HepG2 (cell line): ENCODE data around the gene CLEC14A. TPM values are rescaled to one million over a fixed set of nuclear protein-coding genes. Genes with fewer than 3 reads are reported as not detected.

ENCODE experiments used
- ATAC-seq: fragments of 200-7000 bp; cut with Tn5 transposase; 3 replicates; pipeline ENCODE4 v1.9.1; 2020; ENCODE audit warnings: mild to moderate bottlenecking, moderate library complexity
- BruUV-seq: library from RNA; stranded (reverse); fragments of 400-500 nt; replicated peaks from 2 replicates; lab custom pipeline; 2021; lab: Mats Ljungman, UMichigan
- CTCF ChIA-PET: fragments of 300-600 bp; formaldehyde crosslinking; extraction: SDS; loops from one replicate; lab custom pipeline; 2021; ENCODE audit warnings: low total read pairs, inconsistent platforms, low intra/inter-chr PET ratio; lab: Yijun Ruan, JAX
- POLR2A ChIA-PET: fragments of 350-600 bp; sonication (Branson Sonifier 250); formaldehyde crosslinking; loops from one replicate; lab custom pipeline; 2020; ENCODE audit warnings: antibody characterized with exemption, inconsistent platforms; lab: Yijun Ruan, JAX
- DNase-seq: peaks from one replicate; pipeline ENCODE4 v3.0.0-alpha.2; 2015; ENCODE audit warnings: low spot score
- FAIRE-seq: peaks from 3 replicates; lab custom pipeline; 2011; peaks lifted over from hg19 to GRCh38; lab: Jason Lieb, UNC
- H2AFZ ChIP-seq: one replicate; pipeline ENCODE4 v1.6.1; 2011; ENCODE audit warnings: low read length, inconsistent platforms
- H3K27ac ChIP-seq: fragments of 300-600 bp; 3 replicates; pipeline ENCODE4 v1.8.0; 2011; ENCODE audit warnings: mixed run types, mild to moderate bottlenecking, mixed read lengths, low read length, inconsistent platforms; ENCODE audit not compliant: insufficient read depth; ENCODE audit errors: extremely low read length
- H3K27me3 ChIP-seq, 2 experiments: fragments of 200-600 bp in 1 of 2; 2 replicates in 1 of 2; 3 replicates in 1 of 2; pipeline versions ENCODE4 v1.6.0 to v1.8.0; 2011; ENCODE audit warnings: low read length in 2 of 2, mild to moderate bottlenecking in 2 of 2, moderate library complexity in 2 of 2, inconsistent platforms in 1 of 2; ENCODE audit not compliant: insufficient read depth in 2 of 2, control insufficient read depth in 1 of 2
- H3K36me3 ChIP-seq, 2 experiments: fragments of 200-600 bp in 1 of 2; replicated peaks in 1 of 2; 2 replicates in 1 of 2; 3 replicates in 1 of 2; pipeline versions ENCODE4 v1.5.1 to v1.8.0; 2011; ENCODE audit warnings: low read length in 2 of 2, inconsistent platforms in 1 of 2; ENCODE audit not compliant: insufficient read depth in 2 of 2, control insufficient read depth in 1 of 2
- H3K4me1 ChIP-seq: 2 replicates; pipeline ENCODE4 v1.5.1; 2012; ENCODE audit warnings: low read length, inconsistent platforms; ENCODE audit not compliant: insufficient read depth
- H3K4me2 ChIP-seq: 2 replicates; pipeline ENCODE4 v1.6.0; 2011; ENCODE audit warnings: low read depth, low read length, inconsistent platforms
- H3K4me3 ChIP-seq, 3 experiments: fragments of 200-600 bp in 1 of 3; sonication (generic), shearing (Covaris generic) in 1 of 3; replicated peaks in 1 of 3; 2 replicates each; pipeline ENCODE4 v1.5.1; 2011 to 2016; ENCODE audit warnings: low read length in 3 of 3, inconsistent platforms in 2 of 3, low read depth in 2 of 3, mild to moderate bottlenecking in 2 of 3, control low read depth in 1 of 3, mixed read lengths in 1 of 3; ENCODE audit not compliant: insufficient read depth in 1 of 3
- H3K79me2 ChIP-seq: one replicate; pipeline ENCODE4 v1.6.1; 2011; ENCODE audit warnings: low read length, inconsistent platforms; ENCODE audit not compliant: insufficient read depth
- H3K9ac ChIP-seq: 2 replicates; pipeline ENCODE4 v1.6.0; 2011; ENCODE audit warnings: mild to moderate bottlenecking, low read depth, low read length, inconsistent platforms; ENCODE audit not compliant: insufficient read depth
- H3K9me3 ChIP-seq: 2 replicates; pipeline ENCODE4 v1.5.1; 2012; ENCODE audit warnings: mild to moderate bottlenecking, low read length
- H4K20me1 ChIP-seq: 2 replicates; pipeline ENCODE4 v1.6.0; 2011; ENCODE audit warnings: inconsistent platforms, mild to moderate bottlenecking, low read length, moderate library complexity; ENCODE audit not compliant: insufficient read depth
- EHMT2 ChIP-seq: fragments of 200-600 bp; sonication (generic); IDR thresholded peaks from 2 replicates; pipeline ENCODE4 v1.7.0; 2017; ENCODE audit warnings: antibody characterized with exemption, low read depth, low read length, borderline replicate concordance
- FOXJ3 ChIP-seq: sonication (generic); formaldehyde crosslinking; IDR thresholded peaks from 2 replicates; pipeline ENCODE4 v1.4.0; 2020; ENCODE audit warnings: missing genetic modification reagents, mild to moderate bottlenecking, borderline replicate concordance
- RFXAP ChIP-seq: sonication (generic); formaldehyde crosslinking; IDR thresholded peaks from 2 replicates; pipeline ENCODE4 v1.4.0; 2020; ENCODE audit warnings: missing genetic modification reagents, borderline replicate concordance
- ZNF225 ChIP-seq: sonication (generic); formaldehyde crosslinking; IDR thresholded peaks from 2 replicates; pipeline ENCODE4 v1.4.0; 2020; ENCODE audit warnings: mild to moderate bottlenecking, missing genetic modification reagents
- ZNF235 ChIP-seq: sonication (generic); formaldehyde crosslinking; IDR thresholded peaks from 2 replicates; pipeline ENCODE4 v1.8.1; 2023; ENCODE audit warnings: mild to moderate bottlenecking, missing genetic modification reagents, borderline replicate concordance
- ZNF350 ChIP-seq: sonication (generic); formaldehyde crosslinking; IDR thresholded peaks from 2 replicates; pipeline ENCODE4 v1.4.0; 2020; ENCODE audit warnings: mild to moderate bottlenecking, low read depth, missing genetic modification reagents, borderline replicate concordance
- ZNF713 ChIP-seq: sonication (generic); formaldehyde crosslinking; IDR thresholded peaks from 2 replicates; pipeline ENCODE4 v1.4.0; 2020; ENCODE audit warnings: mild to moderate bottlenecking, missing genetic modification reagents
- WGBS: methylation state at CpG from one replicate; pipeline ENCODE4 v1.1.6; 2017; ENCODE audit warnings: low lambda C conversion rate; 5-methylcytosine and 5-hydroxymethylcytosine counted together
- in situ Hi-C: cut with HindIII; loops from 2 replicates; pipeline ENCODE4 v1.10.0; 2017; ENCODE audit warnings: low pct_unique_long_range_greater_than_20kb; ENCODE audit not compliant: extremely low pct_ligation_motif_present
- intact Hi-C: fragments of 100-400 bp; cut with micrococcal nuclease; formaldehyde crosslinking; loops from one replicate; pipeline ENCODE4 v1.10.0; 2022; ENCODE audit not compliant: unreplicated experiment
- polyA plus RNA-seq, 8 experiments: library from polyadenylated mRNA; depleted of rRNA in 3 of 8; stranded (reverse) in 7 of 8; unstranded in 1 of 8; fragments of >200 nt; fragmentation: Illumina TruSeq in 4 of 8; extraction: Trizol in 4 of 8; gene quantifications; 2 replicates each; pipeline versions ENCODE4 v1.2.1 to v1.2.3, GENCODE V29; 2011 to 2016; ENCODE audit warnings: low read depth in 4 of 8, missing spikeins in 1 of 8, mixed read lengths in 1 of 8; ENCODE audit not compliant: insufficient read depth in 1 of 8
- total RNA-seq, 5 experiments: library from RNA; depleted of rRNA; stranded (reverse); fragments of >200 nt; fragmentation: Illumina TruSeq; extraction: Trizol; gene quantifications; 2 replicates each; pipeline ENCODE4 v1.2.3, GENCODE V29; 2016; ENCODE audit warnings: low read depth in 1 of 5
- TF ChIP-seq, protein P1 (sequence below): sonication (generic); formaldehyde crosslinking; conservative IDR thresholded peaks from 2 replicates; pipeline ENCODE4 v1.5.0; 2020; ENCODE audit warnings: missing genetic modification reagents
- TF ChIP-seq, protein P2 (sequence below): sonication (generic); formaldehyde crosslinking; conservative IDR thresholded peaks from 2 replicates; pipeline ENCODE4 v1.4.0; 2020; ENCODE audit warnings: mild to moderate bottlenecking, missing genetic modification reagents, moderate library complexity
- TF ChIP-seq, protein P3 (sequence below), 2 experiments: fragments of 450-650 bp in 1 of 2; sonication (generic) in 1 of 2; formaldehyde crosslinking in 1 of 2; IDR thresholded peaks; 2 replicates each; pipeline versions ENCODE4 v1.6.1 to v1.8.0; 2016 to 2022; ENCODE audit warnings: antibody characterized with exemption in 1 of 2, mild to moderate bottlenecking in 1 of 2, missing genetic modification reagents in 1 of 2

Gene CLEC14A
- total and polyA plus RNA-seq, 2 of the 13 experiments (the other 11 are each of a cell fraction or from before 2014, with no cell fraction given), result not detected

DNA sequence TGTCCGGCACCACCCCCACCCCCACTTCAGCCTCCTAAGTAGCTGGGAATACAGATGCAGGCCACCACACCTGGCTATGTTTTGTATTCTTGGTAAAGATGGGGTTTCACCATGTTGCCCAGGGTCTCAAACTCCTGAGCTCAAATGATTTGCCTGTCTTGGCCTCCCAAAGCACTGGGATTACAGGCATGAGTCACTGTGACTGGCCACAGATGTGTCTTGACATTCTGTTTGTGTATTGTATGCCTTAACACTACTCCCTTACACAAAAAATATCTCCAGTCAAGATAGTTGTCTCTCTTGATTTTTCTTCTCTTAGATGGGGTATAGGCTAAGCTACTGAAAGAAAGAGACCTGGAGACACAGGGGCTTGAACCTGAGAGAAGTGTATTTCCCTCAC is 17.6 kb downstream of the CLEC14A start:
- ChIA-PET POLR2A (interaction anchor here (0.6 kb wide), 1 partner anchor 74 kb away, joined by 4 read pairs; no protein-coding TSS in a partner anchor), CTCF (no interaction called here)
- WGBS, result 35% methylated on average over 1 of the region's 1 CpG
- H3K4me2 ChIP-seq, result no peak overlapping the region
- BruUV-seq, result no TSS peak
- intact Hi-C loops (no loop called here), in situ Hi-C loops (no loop called here)
- H3K9me3 ChIP-seq, result no peaks in the 10 kb centered on the region
- no peaks in the 10 kb centered on the region for H3K36me3 ChIP-seq
- DNase-seq (no peak), FAIRE-seq (no peak), ATAC-seq (no peak)
- H2AFZ ChIP-seq, result no peak overlapping the region
- no peaks in the 10 kb centered on the region for H4K20me1 ChIP-seq
- H3K27ac ChIP-seq, result no peak overlapping the region
- H3K4me3 ChIP-seq, result no peak overlapping the region
- no peaks in the 10 kb centered on the region for H3K27me3 ChIP-seq
- no peaks in the 10 kb centered on the region for H3K79me2 ChIP-seq
- no peak overlapping the region for H3K9ac ChIP-seq
- H3K4me1 ChIP-seq, result no peaks in the 10 kb centered on the region
- TF ChIP-seq ZNF350 (CRISPR knock-in tag) (no peak), RFXAP (CRISPR knock-in tag) (no peak), ZNF713 (no peak), EHMT2 (no peak), FOXJ3 (no peak), ZNF235 (CRISPR knock-in tag) (no peak), ZNF225 (CRISPR knock-in tag) (no peak)
- TF ChIP-seq, protein P1, sequence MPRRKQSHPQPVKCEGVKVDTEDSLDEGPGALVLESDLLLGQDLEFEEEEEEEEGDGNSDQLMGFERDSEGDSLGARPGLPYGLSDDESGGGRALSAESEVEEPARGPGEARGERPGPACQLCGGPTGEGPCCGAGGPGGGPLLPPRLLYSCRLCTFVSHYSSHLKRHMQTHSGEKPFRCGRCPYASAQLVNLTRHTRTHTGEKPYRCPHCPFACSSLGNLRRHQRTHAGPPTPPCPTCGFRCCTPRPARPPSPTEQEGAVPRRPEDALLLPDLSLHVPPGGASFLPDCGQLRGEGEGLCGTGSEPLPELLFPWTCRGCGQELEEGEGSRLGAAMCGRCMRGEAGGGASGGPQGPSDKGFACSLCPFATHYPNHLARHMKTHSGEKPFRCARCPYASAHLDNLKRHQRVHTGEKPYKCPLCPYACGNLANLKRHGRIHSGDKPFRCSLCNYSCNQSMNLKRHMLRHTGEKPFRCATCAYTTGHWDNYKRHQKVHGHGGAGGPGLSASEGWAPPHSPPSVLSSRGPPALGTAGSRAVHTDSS (CRISPR knock-in tag), result no peak
- TF ChIP-seq, protein P2, sequence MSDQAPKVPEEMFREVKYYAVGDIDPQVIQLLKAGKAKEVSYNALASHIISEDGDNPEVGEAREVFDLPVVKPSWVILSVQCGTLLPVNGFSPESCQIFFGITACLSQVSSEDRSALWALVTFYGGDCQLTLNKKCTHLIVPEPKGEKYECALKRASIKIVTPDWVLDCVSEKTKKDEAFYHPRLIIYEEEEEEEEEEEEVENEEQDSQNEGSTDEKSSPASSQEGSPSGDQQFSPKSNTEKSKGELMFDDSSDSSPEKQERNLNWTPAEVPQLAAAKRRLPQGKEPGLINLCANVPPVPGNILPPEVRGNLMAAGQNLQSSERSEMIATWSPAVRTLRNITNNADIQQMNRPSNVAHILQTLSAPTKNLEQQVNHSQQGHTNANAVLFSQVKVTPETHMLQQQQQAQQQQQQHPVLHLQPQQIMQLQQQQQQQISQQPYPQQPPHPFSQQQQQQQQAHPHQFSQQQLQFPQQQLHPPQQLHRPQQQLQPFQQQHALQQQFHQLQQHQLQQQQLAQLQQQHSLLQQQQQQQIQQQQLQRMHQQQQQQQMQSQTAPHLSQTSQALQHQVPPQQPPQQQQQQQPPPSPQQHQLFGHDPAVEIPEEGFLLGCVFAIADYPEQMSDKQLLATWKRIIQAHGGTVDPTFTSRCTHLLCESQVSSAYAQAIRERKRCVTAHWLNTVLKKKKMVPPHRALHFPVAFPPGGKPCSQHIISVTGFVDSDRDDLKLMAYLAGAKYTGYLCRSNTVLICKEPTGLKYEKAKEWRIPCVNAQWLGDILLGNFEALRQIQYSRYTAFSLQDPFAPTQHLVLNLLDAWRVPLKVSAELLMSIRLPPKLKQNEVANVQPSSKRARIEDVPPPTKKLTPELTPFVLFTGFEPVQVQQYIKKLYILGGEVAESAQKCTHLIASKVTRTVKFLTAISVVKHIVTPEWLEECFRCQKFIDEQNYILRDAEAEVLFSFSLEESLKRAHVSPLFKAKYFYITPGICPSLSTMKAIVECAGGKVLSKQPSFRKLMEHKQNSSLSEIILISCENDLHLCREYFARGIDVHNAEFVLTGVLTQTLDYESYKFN (CRISPR knock-in tag), result no peak
- TF ChIP-seq, protein P3, sequence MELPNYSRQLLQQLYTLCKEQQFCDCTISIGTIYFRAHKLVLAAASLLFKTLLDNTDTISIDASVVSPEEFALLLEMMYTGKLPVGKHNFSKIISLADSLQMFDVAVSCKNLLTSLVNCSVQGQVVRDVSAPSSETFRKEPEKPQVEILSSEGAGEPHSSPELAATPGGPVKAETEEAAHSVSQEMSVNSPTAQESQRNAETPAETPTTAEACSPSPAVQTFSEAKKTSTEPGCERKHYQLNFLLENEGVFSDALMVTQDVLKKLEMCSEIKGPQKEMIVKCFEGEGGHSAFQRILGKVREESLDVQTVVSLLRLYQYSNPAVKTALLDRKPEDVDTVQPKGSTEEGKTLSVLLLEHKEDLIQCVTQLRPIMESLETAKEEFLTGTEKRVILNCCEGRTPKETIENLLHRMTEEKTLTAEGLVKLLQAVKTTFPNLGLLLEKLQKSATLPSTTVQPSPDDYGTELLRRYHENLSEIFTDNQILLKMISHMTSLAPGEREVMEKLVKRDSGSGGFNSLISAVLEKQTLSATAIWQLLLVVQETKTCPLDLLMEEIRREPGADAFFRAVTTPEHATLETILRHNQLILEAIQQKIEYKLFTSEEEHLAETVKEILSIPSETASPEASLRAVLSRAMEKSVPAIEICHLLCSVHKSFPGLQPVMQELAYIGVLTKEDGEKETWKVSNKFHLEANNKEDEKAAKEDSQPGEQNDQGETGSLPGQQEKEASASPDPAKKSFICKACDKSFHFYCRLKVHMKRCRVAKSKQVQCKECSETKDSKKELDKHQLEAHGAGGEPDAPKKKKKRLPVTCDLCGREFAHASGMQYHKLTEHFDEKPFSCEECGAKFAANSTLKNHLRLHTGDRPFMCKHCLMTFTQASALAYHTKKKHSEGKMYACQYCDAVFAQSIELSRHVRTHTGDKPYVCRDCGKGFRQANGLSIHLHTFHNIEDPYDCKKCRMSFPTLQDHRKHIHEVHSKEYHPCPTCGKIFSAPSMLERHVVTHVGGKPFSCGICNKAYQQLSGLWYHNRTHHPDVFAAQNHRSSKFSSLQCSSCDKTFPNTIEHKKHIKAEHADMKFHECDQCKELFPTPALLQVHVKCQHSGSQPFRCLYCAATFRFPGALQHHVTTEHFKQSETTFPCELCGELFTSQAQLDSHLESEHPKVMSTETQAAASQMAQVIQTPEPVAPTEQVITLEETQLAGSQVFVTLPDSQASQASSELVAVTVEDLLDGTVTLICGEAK (IDR thresholded peaks at IDR 0.05), result no peak
- TF ChIP-seq, protein P3 (CRISPR knock-in tag; IDR thresholded peaks at IDR 0.05), result no peak
